Measurements from ENCODE around the gene MEIG1. TPM values are rescaled to one million over a fixed set of nuclear protein-coding genes. Genes with fewer than 3 reads are reported as not detected.
"Not testable (repeated sequence)": the region's sequence is repeated elsewhere in the genome, so short reads cannot be mapped to it uniquely, and the experiment has no call there.

The MEIG1 gene
- total RNA-seq, result not detected

DNA sequence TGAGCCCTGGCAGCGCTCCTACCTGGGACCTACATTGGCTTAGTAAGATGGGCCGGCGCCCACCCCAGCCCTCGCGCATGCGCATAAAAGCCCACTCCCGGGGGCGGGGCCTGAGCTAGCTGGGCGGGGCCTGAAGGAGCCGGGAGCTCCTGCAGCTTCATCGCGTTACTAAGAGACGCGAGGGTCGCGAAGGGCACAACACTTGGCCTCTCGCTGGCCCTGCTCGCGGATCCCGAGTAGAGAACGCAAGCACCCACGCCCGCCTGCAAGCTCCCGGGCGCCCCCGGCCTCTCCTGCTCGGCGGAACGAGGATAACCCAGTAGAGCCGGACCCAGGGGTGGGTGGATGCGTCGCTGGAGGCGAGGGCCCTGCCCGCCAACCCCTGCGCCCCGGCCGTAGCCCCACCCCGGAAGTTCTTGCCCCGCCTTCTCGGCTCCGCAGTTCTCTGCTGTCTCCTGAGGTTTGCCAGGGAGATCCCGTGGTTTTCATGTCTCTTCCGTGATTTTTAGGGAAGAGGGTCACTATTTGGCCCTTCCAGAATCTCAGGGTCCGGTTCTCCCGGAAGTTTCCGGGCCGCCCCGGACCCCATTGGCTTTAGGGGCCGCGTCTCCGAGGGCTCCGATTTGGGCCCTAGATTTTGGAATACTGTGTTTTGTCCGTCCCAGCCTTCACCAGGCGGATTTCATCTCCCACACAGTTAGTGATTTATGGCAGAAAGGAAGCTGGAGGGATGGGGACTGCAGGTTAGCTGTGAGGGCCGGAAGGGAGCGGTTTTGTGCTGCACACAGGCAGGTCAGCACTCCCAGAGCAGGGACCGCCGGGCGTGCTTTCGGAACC, at the start of gene MEIG1:
TSS of gene MEIG1 (plus strand) at position 168 of the 837 bp plus-strand sequence. CDS start 7,081 bp downstream, outside the sequence.
- peak; percentile 91 for DNase-seq (ENCODE audit: low spot score)

GRCh38 chr10:14910953-14911352, 48.2 kb upstream of the MEIG1 start:
- no peak for DNase-seq (ENCODE audit: low spot score)

DNA sequence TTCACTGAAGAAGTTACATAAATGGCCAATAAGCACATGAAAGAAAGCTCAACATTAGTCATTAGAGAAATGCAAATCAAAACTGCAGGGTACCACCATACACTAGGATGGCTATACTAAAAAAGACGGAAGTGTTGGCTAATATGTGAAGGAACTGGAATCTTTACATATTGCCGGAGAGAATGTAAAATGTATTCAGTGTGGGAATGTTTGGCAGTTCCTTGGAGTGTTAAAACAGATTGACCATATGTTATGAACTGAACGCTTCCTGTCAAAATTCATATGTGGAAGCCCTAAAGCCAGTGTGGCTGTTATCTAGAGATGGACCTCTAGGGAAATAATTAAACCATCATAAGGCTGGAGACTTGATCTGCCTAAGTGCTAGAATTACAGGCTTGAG, 47.4 kb upstream of the MEIG1 start:
- no peak for DNase-seq (ENCODE audit: low spot score)

GRCh38 chr10:14916600-14916999, 42.6 kb upstream of the MEIG1 start:
- DNase-seq (ENCODE audit: low spot score), result no peak

DNA sequence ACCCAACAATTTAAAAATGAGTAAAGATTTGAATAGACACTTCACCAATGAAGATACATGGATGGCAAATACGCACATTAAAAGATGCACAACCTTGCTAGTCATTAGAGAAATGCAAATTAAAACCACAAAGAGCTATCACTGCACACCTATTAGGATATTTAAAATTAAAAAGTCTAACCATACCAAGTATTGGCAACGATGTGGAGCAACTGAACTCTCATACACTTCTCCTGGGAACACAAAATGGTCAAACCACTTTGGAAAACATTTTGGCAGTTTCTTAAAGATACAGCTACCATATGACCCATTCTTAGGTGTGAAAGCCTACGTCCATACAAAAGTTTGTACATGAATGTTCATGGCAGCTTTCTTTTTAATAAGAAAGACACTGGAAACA, 41.4 kb upstream of the MEIG1 start:
- no peak for DNase-seq (ENCODE audit: low spot score)

- DNase-seq (ENCODE audit: low spot score), result no peak
These were observed 40.2 kb upstream of the MEIG1 start for GRCh38 chr10:14918964-14919363.

DNA sequence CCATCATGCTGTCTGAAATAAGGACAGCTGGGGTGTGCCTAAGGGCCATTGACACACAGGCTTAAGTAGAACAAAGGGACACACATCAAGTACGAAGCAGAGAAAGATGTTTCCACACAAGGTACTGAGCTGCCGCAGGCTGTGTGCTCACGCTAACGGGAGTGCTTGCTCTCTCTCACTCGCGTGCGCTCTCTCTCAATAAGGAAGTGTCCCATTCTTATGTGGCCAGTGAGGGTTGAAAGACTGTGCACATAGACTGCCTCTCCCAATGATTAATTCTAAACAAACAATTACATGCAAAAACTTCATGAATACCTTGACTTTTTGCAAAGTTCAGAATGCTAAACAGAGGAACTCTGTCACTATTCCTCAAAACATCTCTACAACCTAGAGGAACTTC, 35.2 kb upstream of the MEIG1 start:
- no peak for DNase-seq (ENCODE audit: low spot score)

DNA sequence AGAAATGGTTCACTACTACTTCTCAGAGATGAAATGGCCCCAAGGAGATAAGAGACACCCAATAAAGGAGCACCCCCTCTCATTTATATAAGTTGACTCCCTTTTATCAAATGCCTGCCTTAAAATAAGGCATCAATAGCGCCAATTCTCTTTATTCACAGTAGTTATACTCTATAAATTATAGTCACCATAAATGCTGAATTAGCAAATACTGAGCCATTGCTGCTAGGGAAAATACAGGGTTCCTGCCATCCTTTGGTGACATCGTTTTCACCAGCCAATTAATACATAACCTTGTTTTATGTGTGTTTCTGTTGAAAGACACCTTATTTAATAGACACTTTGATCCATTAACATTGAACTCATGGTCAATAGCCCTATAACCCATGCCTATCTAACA, 33.9 kb upstream of the MEIG1 start:
- no peak for DNase-seq (ENCODE audit: low spot score)

- DNase-seq (ENCODE audit: low spot score), result no peak
These were observed 33.1 kb upstream of the MEIG1 start for GRCh38 chr10:14926061-14926470.

GRCh38 chr10:14926722-14927416, 32.3 kb upstream of the MEIG1 start:
- no peak for DNase-seq (ENCODE audit: low spot score)

DNA sequence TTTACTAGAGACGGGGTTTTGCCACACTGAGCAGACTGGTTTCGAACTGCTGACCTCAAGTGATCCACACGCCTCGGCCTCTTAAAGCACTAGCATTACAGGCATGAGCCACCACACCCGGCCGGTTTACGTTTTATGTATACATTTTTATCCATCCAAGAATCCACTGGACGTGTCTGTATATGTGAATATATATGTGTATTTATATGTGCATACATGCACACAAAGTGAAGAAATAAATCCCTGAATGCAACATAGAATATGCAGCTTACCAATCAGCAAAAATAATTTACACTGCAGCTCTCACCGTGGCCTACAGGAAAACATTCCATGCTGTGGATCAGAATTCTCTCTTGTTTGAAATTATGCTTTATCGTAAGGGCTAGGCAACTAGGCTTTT, 28.6 kb upstream of the MEIG1 start:
- DNase-seq (ENCODE audit: low spot score), result no peak

DNA sequence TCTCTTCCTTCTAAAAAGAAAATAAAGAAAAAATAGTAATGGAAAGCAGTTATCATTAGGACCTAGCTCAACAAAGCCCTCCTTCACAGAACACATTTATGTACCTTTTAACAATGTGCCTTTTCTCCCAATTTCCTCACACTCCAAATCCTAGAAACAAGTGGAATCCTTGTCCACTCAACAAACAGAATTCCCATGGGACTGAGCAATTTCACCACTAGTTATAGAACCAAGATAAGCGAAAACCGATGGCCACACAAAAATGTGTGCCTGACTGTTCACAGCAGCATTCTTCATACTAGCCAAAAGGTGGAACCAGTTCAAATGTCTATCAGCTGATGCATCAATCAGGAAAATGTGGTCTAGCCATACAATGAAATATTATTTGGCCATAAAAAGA, 22.6 kb upstream of the MEIG1 start:
- no peak for DNase-seq (ENCODE audit: low spot score)

GRCh38 chr10:14938971-14939370, 20.2 kb upstream of the MEIG1 start:
- DNase-seq (ENCODE audit: low spot score), result not testable (repeated sequence)

DNA sequence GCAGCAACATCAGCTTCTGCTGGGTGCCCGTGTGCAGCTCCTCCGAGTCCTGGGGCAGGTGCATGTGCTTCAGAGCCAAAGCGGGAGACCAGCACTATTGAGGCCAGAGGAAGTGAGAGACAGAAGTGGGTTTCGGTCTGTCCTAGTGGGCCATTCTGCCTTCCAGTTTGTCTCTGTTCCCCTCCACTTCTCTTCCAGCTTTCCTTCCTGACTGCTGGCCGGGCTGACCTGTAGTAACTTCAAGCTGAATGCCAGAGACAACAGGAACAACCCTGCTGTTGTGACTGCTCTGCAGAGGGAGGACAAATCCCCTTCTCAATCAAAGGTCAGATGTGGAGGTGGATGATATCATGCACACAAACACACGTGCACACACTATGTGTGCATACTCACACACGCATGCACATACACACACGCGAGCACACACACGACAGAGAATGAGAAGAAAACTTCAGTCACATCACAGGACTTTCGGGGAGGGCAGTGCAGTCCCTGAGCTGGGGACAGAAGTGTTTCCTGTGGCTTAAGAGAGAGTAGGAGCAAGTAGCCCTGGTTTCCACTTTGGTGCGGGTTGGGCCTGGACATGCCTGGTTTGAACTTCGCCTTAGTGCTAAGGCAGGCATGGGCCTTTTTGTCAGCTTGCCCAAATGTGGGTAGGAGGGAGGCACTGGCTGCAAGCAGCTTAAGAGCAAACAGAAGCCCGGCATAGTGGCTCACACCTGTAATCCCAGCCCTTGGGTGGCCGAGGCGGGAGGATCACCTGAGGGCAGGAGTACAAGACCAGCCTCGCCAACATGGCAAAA, 16.8 kb upstream of the MEIG1 start:
- DNase-seq (ENCODE audit: low spot score), result not testable (repeated sequence)

DNA sequence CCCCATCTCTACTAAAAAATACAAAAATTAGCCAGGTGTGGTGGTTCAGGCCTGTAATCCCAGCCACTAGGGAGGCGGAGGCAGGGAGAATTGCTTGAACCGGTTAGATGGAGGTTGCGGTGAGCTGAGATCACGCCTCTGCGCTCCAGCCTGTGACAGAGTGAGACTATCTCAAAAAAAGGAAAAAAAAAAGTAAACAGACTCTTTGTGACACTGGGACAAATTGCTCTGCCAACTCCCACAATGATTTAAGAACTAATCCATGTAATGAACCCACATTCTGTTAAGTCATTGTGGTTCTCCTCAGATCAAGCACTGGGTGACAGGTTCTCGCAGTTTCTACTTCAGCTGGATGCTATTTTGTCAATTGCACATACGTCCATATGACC, 16.2 kb upstream of the MEIG1 start:
- DNase-seq (ENCODE audit: low spot score), result not testable (repeated sequence)

- DNase-seq (ENCODE audit: low spot score), result no peak
These were observed 14.1 kb upstream of the MEIG1 start for GRCh38 chr10:14945108-14945507.

- DNase-seq (ENCODE audit: low spot score), result no peak
These were observed 11.9 kb upstream of the MEIG1 start for GRCh38 chr10:14947268-14947667.

GRCh38 chr10:14949291-14949690, 9.9 kb upstream of the MEIG1 start:
- DNase-seq (ENCODE audit: low spot score), result no peak

DNA sequence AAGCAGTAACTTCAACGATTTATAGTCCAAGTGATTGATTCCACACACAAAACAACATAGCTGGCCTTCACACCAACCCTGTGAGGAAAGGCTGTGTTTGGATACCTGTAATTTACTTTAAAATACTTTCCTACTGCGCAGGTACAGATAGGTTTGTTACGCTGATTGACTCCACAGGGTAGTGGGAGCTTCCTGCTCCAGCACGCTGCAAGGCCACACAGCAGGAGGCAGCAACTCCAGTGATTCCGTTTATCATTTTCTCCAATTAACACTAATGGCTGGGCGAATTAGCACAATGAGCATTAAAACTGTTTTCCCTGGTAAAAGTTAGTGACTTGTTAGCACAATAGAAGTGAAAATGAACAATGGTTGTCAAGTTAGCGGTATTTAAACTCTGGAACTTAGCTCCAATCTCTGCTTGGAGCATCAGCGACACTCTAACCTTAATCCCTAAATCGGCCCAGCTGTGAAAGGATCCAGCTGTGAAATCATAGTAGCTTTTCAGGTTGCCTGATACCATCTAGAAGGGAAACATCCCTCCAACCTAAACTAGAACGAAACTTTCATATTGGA, 6.3 kb upstream of the MEIG1 start:
- DNase-seq (ENCODE audit: low spot score), result no peak

DNA sequence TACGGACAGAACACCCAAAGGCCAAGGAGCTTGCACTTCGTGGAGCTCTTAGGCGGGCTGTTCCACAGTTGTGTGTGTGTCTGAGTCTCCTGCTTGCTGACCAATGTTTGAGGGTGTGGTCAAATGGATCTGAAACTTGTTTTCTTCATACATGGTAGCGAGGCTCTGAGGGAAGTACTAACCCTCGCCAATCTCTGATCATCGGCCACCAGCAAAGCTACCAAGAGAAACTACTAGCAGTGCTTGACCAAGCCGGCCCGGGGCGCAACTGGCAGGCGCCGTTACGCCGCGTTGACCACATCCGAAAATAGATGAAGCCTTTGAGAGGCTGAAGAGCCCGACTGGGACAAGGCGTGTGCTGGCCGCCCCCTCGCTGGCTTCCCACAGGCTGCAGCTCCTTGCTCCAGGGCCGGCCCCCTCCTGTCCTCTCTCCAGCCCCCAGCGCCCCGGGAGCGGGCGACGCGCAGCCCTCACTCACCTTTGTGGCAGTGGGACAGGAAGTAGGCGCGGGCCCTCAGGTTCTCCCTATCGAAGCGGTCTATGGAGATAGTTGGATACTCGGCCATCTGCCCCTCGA, 5.7 kb upstream of the MEIG1 start:
- DNase-seq (ENCODE audit: low spot score), result peak; percentile 29

GRCh38 chr10:14954001-14954770, 5.0 kb upstream of the MEIG1 start, which contains the start of gene DCLRE1C:
Gene DCLRE1C (minus strand): TSS chr10:14954096. CDS start chr10:14954010, 86 bp downstream.
- DNase-seq (ENCODE audit: low spot score), result peak; percentile 94
